AG09309 (cell line): ENCODE results near the gene DEPDC1.
"Not testable (repeated sequence)": the region's sequence is repeated elsewhere in the genome, so short reads cannot be mapped to it uniquely, and the experiment has no call there.

Experiments
- DNase-seq: peaks from one replicate; pipeline ENCODE4 v3.0.0-alpha.2; 2010; ENCODE audit warnings: low read depth
- H3K4me3 ChIP-seq: 2 replicates; pipeline ENCODE4 v1.5.1; 2011; ENCODE audit warnings: mild to moderate bottlenecking, low read depth, low read length, moderate library complexity; ENCODE audit not compliant: control insufficient read depth
- CTCF ChIP-seq: IDR thresholded peaks from 2 replicates; pipeline ENCODE4 v1.5.1; 2011; ENCODE audit warnings: mild to moderate bottlenecking, low read depth, low read length, inconsistent platforms; ENCODE audit not compliant: insufficient read depth, control insufficient read depth; ENCODE audit errors: missing control alignments

DEPDC1 gene

GRCh38 chr1:68495968-68496679 is 758 bp downstream of the DEPDC1 start:
- no peak for TF ChIP-seq CTCF
- DNase-seq = no peak
- H3K4me3 ChIP-seq = peak overlapping the region; percentile 82

- H3K4me3 ChIP-seq = no peak overlapping the region; the same call in 1 of the 2 replicates
- no peak for TF ChIP-seq CTCF
- DNase-seq = no peak
Measured at GRCh38 chr1:68495532-68495931, 1.4 kb downstream of the DEPDC1 start.

DNA sequence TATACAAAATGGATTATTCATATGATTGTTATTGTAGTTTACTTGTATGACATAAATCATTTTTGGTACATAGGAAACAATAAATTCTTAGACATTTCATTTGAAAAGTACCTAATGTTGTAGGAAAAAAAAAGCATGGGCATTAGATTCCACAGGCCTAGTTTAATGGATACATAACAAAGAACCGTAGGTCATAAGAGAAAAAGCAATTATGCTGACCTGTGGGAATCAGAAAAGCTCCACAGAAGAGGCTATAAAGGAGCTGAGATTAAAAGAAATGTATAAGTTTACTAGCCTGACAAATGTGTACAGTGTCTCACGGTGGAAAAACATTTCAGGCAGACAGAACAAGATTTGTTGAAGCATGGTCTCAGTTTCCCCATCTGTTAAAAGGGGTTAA is 3.7 kb downstream of the DEPDC1 start:
- TF ChIP-seq CTCF = no peak
- no peak overlapping the region for H3K4me3 ChIP-seq
- DNase-seq = no peak

GRCh38 chr1:68492255-68492654 is 4.6 kb downstream of the DEPDC1 start:
- H3K4me3 ChIP-seq, DNase-seq: not testable (repeated sequence)

GRCh38 chr1:68490046-68490651 is 6.7 kb downstream of the DEPDC1 start:
- no peak for TF ChIP-seq CTCF
- no peak overlapping the region for H3K4me3 ChIP-seq

DNA sequence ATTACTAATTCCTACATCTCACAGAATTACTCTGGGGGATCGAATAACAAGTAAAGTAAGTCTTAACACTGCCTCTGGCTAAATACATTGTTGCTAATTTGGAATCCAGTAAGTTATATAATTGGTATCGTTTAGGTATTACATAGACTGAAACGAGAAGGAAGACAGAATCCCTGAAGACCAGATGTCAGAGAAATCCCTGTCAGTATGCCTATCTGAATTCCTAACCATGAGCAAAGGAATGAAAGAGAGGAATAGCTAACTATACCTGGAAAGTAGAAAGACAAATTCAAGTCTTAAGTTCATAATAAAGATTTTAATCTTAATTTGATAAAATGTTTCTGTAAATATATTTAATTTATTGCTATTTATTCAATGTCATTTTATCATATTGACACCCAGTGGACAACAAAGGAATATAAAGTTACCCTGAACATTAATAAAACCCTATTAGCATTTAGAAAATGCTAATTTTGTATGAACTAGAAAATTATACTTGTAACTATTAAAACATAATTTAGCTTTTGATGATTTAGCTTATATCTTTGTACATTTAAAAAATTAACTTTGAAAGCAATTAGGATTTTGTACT is 11.4 kb downstream of the DEPDC1 start:
- DNase-seq = no peak
- no peak overlapping the region for H3K4me3 ChIP-seq
- no peak for TF ChIP-seq CTCF

More at GRCh38 chr1:68490046-68490651, 6.7 kb downstream of the DEPDC1 start:
- no peak for DNase-seq

DNA sequence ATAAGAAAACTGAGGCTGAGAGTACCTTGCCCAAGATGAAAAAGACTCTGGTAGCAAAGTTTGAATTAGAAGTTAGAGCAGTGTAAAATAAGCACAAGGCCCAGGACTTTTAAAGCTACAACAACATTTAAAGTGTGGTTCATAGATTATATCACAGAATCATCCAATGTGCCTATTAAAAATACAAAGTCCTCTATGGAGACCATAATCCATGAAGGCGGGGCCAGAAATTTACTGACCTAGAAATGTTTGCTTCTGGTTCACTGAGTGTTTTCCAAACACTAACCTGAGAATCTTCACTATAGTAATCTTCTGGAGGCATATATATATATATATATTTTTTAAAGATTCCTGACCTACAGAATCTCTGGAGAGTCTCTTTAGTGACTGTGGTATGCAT is 12.3 kb downstream of the DEPDC1 start:
- no peak overlapping the region for H3K4me3 ChIP-seq
- no peak for DNase-seq
- TF ChIP-seq CTCF = no peak
